Endothelial cell of umbilical vein (primary cell): ENCODE data around the gene TACR1. TPM values are rescaled to one million over a fixed set of nuclear protein-coding genes. Genes with fewer than 3 reads are reported as not detected.

Experiments
- BruUV-seq: library from RNA; stranded (reverse); fragments of 400-500 nt; replicated peaks from 2 replicates; lab custom pipeline; 2021; lab: Mats Ljungman, UMichigan
- CTCF ChIA-PET: fragments of 300-600, 350-600 bp; sonication (Branson Sonifier 250); formaldehyde crosslinking; loops from one replicate; lab custom pipeline; 2021; ENCODE audit warnings: antibody characterized with exemption, inconsistent platforms; lab: Charles Lee
- POLR2A ChIA-PET: fragments of 300-600, 350-600 bp; sonication (Branson Sonifier 250); formaldehyde crosslinking; loops from one replicate; lab custom pipeline; 2021; ENCODE audit warnings: antibody characterized with exemption, inconsistent platforms; lab: Charles Lee
- DNase-seq: peaks from one replicate; pipeline ENCODE4 v3.0.0-alpha.2; 2011; ENCODE audit warnings: low read depth, low spot score
- FAIRE-seq: peaks from 2 replicates; lab custom pipeline; 2011; peaks lifted over from hg19 to GRCh38; lab: Jason Lieb, UNC
- H2AFZ ChIP-seq: 2 replicates; pipeline ENCODE4 v1.6.0; 2012; ENCODE audit warnings: low read depth, low read length, control low read depth, inconsistent platforms
- H3K27ac ChIP-seq: 2 replicates; pipeline ENCODE4 v1.5.1; 2011; ENCODE audit warnings: low read depth, mild to moderate bottlenecking, control low read depth, low read length, moderate library complexity; ENCODE audit not compliant: insufficient read depth
- H3K27me3 ChIP-seq, 2 experiments: 2 replicates each; pipeline versions ENCODE4 v1.6.0 to v1.6.1; 2011; ENCODE audit warnings: low read length in 2 of 2, mixed read lengths in 1 of 2; ENCODE audit not compliant: control insufficient read depth in 2 of 2, insufficient read depth in 2 of 2
- H3K36me3 ChIP-seq, 2 experiments: 2 replicates in 1 of 2; 3 replicates in 1 of 2; pipeline ENCODE4 v1.5.1; 2011; ENCODE audit warnings: low read length in 2 of 2, mild to moderate bottlenecking in 1 of 2, moderate library complexity in 1 of 2; ENCODE audit not compliant: control insufficient read depth in 2 of 2, insufficient read depth in 2 of 2; ENCODE audit errors: extremely low read depth in 1 of 2
- H3K4me1 ChIP-seq: 3 replicates; pipeline ENCODE4 v1.5.1; 2011; ENCODE audit warnings: mild to moderate bottlenecking, low read length; ENCODE audit not compliant: control insufficient read depth, insufficient read depth; ENCODE audit errors: extremely low read depth
- H3K4me2 ChIP-seq: 2 replicates; pipeline ENCODE4 v1.6.1; 2011; ENCODE audit warnings: low read length, control low read depth, mixed read lengths; ENCODE audit not compliant: insufficient read depth
- H3K4me3 ChIP-seq, 3 experiments: fragments of 200-600 bp in 1 of 3; sonication (generic), shearing (Covaris generic) in 1 of 3; replicated peaks in 1 of 3; 2 replicates each; pipeline ENCODE4 v1.5.1; 2011 to 2016; ENCODE audit warnings: control low read depth in 3 of 3, low read length in 3 of 3, mild to moderate bottlenecking in 2 of 3, inconsistent platforms in 1 of 3, low read depth in 1 of 3, moderate library complexity in 1 of 3; ENCODE audit not compliant: insufficient read depth in 1 of 3
- H3K79me2 ChIP-seq: 2 replicates; pipeline ENCODE4 v1.6.0; 2012; ENCODE audit warnings: low read length, inconsistent platforms; ENCODE audit not compliant: control insufficient read depth, insufficient read depth
- H3K9ac ChIP-seq: replicated peaks from 2 replicates; pipeline ENCODE3; 2011; ENCODE audit warnings: low read length, control low read depth; ENCODE audit not compliant: insufficient read depth; ENCODE audit errors: extremely low read depth
- H3K9me1 ChIP-seq: replicated peaks from 3 replicates; pipeline ENCODE4 v1.6.0; 2011; ENCODE audit warnings: mild to moderate bottlenecking, low read length; ENCODE audit not compliant: control insufficient read depth, insufficient read depth; ENCODE audit errors: extremely low read depth
- H3K9me3 ChIP-seq: replicated peaks from 2 replicates; pipeline ENCODE4 v1.5.1; 2012; ENCODE audit warnings: low read length, inconsistent platforms; ENCODE audit not compliant: control insufficient read depth, insufficient read depth
- H4K20me1 ChIP-seq: replicated peaks from 2 replicates; pipeline ENCODE3; 2011; ENCODE audit warnings: mild to moderate bottlenecking, low read length; ENCODE audit not compliant: control insufficient read depth, insufficient read depth; ENCODE audit errors: extremely low read depth
- CTCF ChIP-seq, 2 donors: IDR thresholded peaks; 1 replicate in 1 of 2; 2 replicates in 1 of 2; pipeline ENCODE4 v1.5.1; 2011; ENCODE audit warnings: low read length in 2 of 2, mild to moderate bottlenecking in 2 of 2, moderate library complexity in 2 of 2, control low read depth in 1 of 2, inconsistent platforms in 1 of 2, low read depth in 1 of 2; ENCODE audit not compliant: insufficient read depth in 1 of 2; ENCODE audit errors: extremely low read depth in 1 of 2
- EZH2 ChIP-seq: IDR thresholded peaks from 2 replicates; pipeline ENCODE4 v1.6.1; 2012; ENCODE audit warnings: borderline replicate concordance, low read depth, mild to moderate bottlenecking, moderate library complexity, low read length, inconsistent platforms; ENCODE audit not compliant: severe bottlenecking
- FOS ChIP-seq: IDR thresholded peaks from 2 replicates; pipeline ENCODE4 v1.6.1; 2011; ENCODE audit warnings: mild to moderate bottlenecking, low read length, moderate library complexity, borderline replicate concordance; ENCODE audit not compliant: insufficient read depth
- GATA2 ChIP-seq: IDR thresholded peaks from 2 replicates; pipeline ENCODE4 v1.7.0; 2011; ENCODE audit warnings: low read depth, mild to moderate bottlenecking, moderate library complexity, mixed read lengths, low read length; ENCODE audit not compliant: insufficient read length, insufficient read depth
- JUN ChIP-seq: IDR thresholded peaks from 2 replicates; pipeline ENCODE4 v1.6.1; 2011; ENCODE audit warnings: borderline replicate concordance, low read depth; ENCODE audit not compliant: insufficient read length, insufficient read depth
- MYC ChIP-seq: IDR thresholded peaks from one replicate; pipeline ENCODE4 v1.6.1; 2011; ENCODE audit warnings: mild to moderate bottlenecking, low read depth, low read length
- POLR2A ChIP-seq: IDR thresholded peaks from 2 replicates; pipeline ENCODE4 v1.6.1; 2012; ENCODE audit warnings: low read depth, mild to moderate bottlenecking, control low read depth, low read length
- POLR2AphosphoS5 ChIP-seq: IDR thresholded peaks from 2 replicates; pipeline ENCODE4 v1.6.1; 2012; ENCODE audit warnings: low read depth, mild to moderate bottlenecking, control low read depth, low read length, moderate library complexity; ENCODE audit not compliant: insufficient read depth
- dilution Hi-C: fragments of 300-500 bp; cut with MboI; formaldehyde crosslinking; loops from one replicate; pipeline ENCODE4 v1.15.0; 2019; ENCODE audit warnings: low sequenced_read_pairs; ENCODE audit not compliant: extremely low pct_ligation_motif_present
- intact Hi-C: fragments of 100-400 bp; cut with micrococcal nuclease; formaldehyde crosslinking; loops from one replicate; pipeline ENCODE4 v1.10.0; 2022
- polyA plus RNA-seq, 4 experiments: library from polyadenylated mRNA; depleted of rRNA in 3 of 4; stranded (reverse) in 3 of 4; unstranded in 1 of 4; fragments of >200 nt; gene quantifications; 2 replicates each; pipeline versions ENCODE4 v1.2.1 to v1.2.3, GENCODE V29; 2011 to 2012; ENCODE audit warnings: missing spikeins in 1 of 4
- total RNA-seq: library from RNA; stranded (reverse); gene quantifications from 2 replicates; pipeline ENCODE4 v1.2.3, GENCODE V29; 2021
- TF ChIP-seq, protein P1 (sequence below): IDR thresholded peaks from 2 replicates; pipeline ENCODE4 v1.6.1; 2011; ENCODE audit not compliant: insufficient read depth, insufficient read length

The TACR1 gene
- total and polyA plus RNA-seq, 2 donors (not counting 3 experiments of a cell fraction or from before 2014, with no cell fraction given): not detected

DNA sequence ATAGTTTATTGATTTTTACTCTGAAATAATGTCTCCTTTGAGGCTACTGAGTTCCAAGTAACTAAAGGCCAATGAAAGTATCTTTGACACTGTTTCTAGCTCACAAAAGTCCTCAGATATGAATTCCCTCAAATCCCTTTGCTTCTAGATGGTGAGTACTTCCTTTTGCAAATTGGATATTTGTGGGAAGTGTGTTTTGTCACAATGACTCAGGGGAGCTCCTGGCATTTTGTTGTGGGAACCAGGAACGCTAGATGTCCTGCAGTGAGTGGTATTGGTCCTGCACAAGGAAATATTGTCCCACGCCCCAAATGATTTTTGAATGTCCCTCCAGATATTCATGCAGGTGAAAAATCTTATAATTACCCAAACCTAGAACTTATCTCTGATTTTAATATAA lies 24.3 kb downstream of the TACR1 start:
- no peaks in the 10 kb centered on the region for H3K36me3 ChIP-seq
- POLR2A ChIA-PET: no interaction called here
- no peaks in the 10 kb centered on the region for H3K9me3 ChIP-seq
- DNase-seq (no peak), FAIRE-seq (no peak)
- dilution Hi-C loops (no loop called here), intact Hi-C loops (no loop called here)
- H3K9me1 ChIP-seq: no peaks in the 10 kb centered on the region
- TF ChIP-seq FOS (no peak), MYC (no peak), JUN (no peak)
- TF ChIP-seq, protein P1, sequence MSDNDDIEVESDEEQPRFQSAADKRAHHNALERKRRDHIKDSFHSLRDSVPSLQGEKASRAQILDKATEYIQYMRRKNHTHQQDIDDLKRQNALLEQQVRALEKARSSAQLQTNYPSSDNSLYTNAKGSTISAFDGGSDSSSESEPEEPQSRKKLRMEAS: no peak
- H3K27ac ChIP-seq: no peak overlapping the region
- BruUV-seq: no TSS peak
- CTCF ChIA-PET: no interaction called here
- no peaks in the 10 kb centered on the region for H3K79me2 ChIP-seq
- H4K20me1 ChIP-seq: no peaks in the 10 kb centered on the region
- H3K4me1 ChIP-seq: no peaks in the 10 kb centered on the region
- H3K4me2 ChIP-seq: no peak overlapping the region
- H3K27me3 ChIP-seq: no peaks in the 10 kb centered on the region
- H3K9ac ChIP-seq: no peak overlapping the region
- no peak overlapping the region for H2AFZ ChIP-seq
- H3K4me3 ChIP-seq: no peak overlapping the region

DNA sequence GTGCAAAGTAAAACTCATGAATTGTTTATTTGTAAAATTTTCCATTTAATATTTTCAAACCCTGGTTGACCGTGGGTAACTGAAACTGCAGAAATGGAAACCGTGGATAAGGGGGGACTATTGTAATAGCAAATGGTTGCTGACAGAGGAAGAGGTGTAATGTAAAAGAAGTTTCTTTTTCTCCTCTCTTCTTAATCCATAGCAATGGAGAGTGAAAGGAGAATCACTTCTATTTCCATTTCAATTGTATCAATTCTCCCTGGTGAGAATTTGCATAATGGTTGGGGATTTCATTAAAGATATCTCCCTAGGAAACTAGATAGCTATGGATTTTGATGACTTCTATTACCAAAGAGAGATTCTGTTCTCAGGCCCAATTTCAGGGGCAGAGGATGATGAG lies 24.8 kb downstream of the TACR1 start:
- Histone ChIP-seq H3K9me3 (no peaks in the 10 kb centered on the region), H3K4me2 (no peak overlapping the region), H3K27me3 (no peaks in the 10 kb centered on the region), H4K20me1 (no peaks in the 10 kb centered on the region), H3K9me1 (no peaks in the 10 kb centered on the region), H3K9ac (no peak overlapping the region), H3K27ac (no peak overlapping the region), H3K4me3 (no peak overlapping the region), H3K79me2 (no peaks in the 10 kb centered on the region), H3K36me3 (no peaks in the 10 kb centered on the region), H2AFZ (no peak overlapping the region), H3K4me1 (no peaks in the 10 kb centered on the region)
- POLR2A ChIA-PET: no interaction called here
- dilution Hi-C loops (no loop called here), intact Hi-C loops (no loop called here)
- no peak for TF ChIP-seq JUN
- TF ChIP-seq FOS: no peak
- TF ChIP-seq EZH2: no peak
- TF ChIP-seq GATA2: no peak
- TF ChIP-seq CTCF (IDR thresholded peaks at IDR 0.05; ENCODE audit: extremely low read depth in 1 of 2, insufficient read depth in 1 of 2, low read depth in 1 of 2, low read length in 2 of 2): no peak
- TF ChIP-seq POLR2A: no peak
- no peak for TF ChIP-seq POLR2AphosphoS5
- TF ChIP-seq, protein P1: no peak
- no peak for TF ChIP-seq MYC
- no peak for FAIRE-seq
- no peak for DNase-seq
- CTCF ChIA-PET: no interaction called here
- BruUV-seq: no TSS peak
